Neural cell (in vitro differentiated cells): ENCODE measurements around the gene PLEKHA3.

Source experiments
- CTCF ChIP-seq: fragments of 450-650 bp; IDR thresholded peaks from 2 replicates; pipeline ENCODE4 v1.5.1; 2014; ENCODE audit warnings: antibody characterized with exemption, mild to moderate bottlenecking, moderate library complexity; ENCODE audit not compliant: poor library complexity, severe bottlenecking
- EZH2 ChIP-seq: fragments of 200-600, 300-800 bp; shearing (Covaris generic), sonication (generic); IDR thresholded peaks from 2 replicates; pipeline ENCODE4 v1.6.1; 2014; ENCODE audit warnings: antibody characterized with exemption, low read length, borderline replicate concordance, mild to moderate bottlenecking; ENCODE audit not compliant: insufficient read depth, poor library complexity, severe bottlenecking
- MXI1 ChIP-seq: fragments of 450-650 bp; conservative IDR thresholded peaks from 2 replicates; pipeline ENCODE4 v1.6.1; 2014; ENCODE audit warnings: antibody characterized with exemption, mild to moderate bottlenecking; ENCODE audit not compliant: poor library complexity, severe bottlenecking
- POLR2AphosphoS5 ChIP-seq: IDR thresholded peaks from 2 replicates; pipeline ENCODE4 v1.6.1; 2012
- RAD21 ChIP-seq: fragments of 450-650 bp; conservative IDR thresholded peaks from 2 replicates; pipeline ENCODE4 v1.6.1; 2014; ENCODE audit warnings: antibody characterized with exemption, mild to moderate bottlenecking, moderate library complexity
- TAF1 ChIP-seq: IDR thresholded peaks from 2 replicates; pipeline ENCODE4 v1.6.1; 2012; ENCODE audit warnings: low read depth
- TF ChIP-seq, protein P1 (sequence below): IDR thresholded peaks from 2 replicates; pipeline ENCODE4 v1.6.1; 2012; ENCODE audit warnings: borderline replicate concordance

GRCh38 chr2:178512484-178512883 lies 32.2 kb downstream of the PLEKHA3 start:
- no peak for TF ChIP-seq CTCF
- no peak for TF ChIP-seq TAF1
- no peak for TF ChIP-seq EZH2
- TF ChIP-seq, protein P1, sequence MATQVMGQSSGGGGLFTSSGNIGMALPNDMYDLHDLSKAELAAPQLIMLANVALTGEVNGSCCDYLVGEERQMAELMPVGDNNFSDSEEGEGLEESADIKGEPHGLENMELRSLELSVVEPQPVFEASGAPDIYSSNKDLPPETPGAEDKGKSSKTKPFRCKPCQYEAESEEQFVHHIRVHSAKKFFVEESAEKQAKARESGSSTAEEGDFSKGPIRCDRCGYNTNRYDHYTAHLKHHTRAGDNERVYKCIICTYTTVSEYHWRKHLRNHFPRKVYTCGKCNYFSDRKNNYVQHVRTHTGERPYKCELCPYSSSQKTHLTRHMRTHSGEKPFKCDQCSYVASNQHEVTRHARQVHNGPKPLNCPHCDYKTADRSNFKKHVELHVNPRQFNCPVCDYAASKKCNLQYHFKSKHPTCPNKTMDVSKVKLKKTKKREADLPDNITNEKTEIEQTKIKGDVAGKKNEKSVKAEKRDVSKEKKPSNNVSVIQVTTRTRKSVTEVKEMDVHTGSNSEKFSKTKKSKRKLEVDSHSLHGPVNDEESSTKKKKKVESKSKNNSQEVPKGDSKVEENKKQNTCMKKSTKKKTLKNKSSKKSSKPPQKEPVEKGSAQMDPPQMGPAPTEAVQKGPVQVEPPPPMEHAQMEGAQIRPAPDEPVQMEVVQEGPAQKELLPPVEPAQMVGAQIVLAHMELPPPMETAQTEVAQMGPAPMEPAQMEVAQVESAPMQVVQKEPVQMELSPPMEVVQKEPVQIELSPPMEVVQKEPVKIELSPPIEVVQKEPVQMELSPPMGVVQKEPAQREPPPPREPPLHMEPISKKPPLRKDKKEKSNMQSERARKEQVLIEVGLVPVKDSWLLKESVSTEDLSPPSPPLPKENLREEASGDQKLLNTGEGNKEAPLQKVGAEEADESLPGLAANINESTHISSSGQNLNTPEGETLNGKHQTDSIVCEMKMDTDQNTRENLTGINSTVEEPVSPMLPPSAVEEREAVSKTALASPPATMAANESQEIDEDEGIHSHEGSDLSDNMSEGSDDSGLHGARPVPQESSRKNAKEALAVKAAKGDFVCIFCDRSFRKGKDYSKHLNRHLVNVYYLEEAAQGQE = no peak
- no peak for TF ChIP-seq MXI1
- TF ChIP-seq RAD21 = no peak
- no peak for TF ChIP-seq POLR2AphosphoS5
